Measurements from ENCODE around the gene MAD1L1. TPM values are rescaled to one million over a fixed set of nuclear protein-coding genes. Genes with fewer than 3 reads are reported as not detected.

MAD1L1 gene
- total RNA-seq, 3 donors from 2014 or later: 25.3 to 31.2 (median 26.2) TPM

GRCh38 chr7:2114052-2114451 is 118.7 kb downstream of the MAD1L1 start:
- Histone ChIP-seq H3K4me3 (no peak overlapping the region), H3K36me3 (ENCODE audit: low read depth) (no peaks in the 10 kb centered on the region), H3K9me3 (no peaks in the 10 kb centered on the region), H3K4me1 (ENCODE audit: low read depth) (peaks cover 6% of the 10 kb centered on the region)
- DNase-seq (no peak), ATAC-seq (no peak)
- no peak for TF ChIP-seq CTCF (IDR thresholded peaks at IDR 0.05)
- intact Hi-C loops (cut with DNase I, micrococcal nuclease): no loop called here

DNA sequence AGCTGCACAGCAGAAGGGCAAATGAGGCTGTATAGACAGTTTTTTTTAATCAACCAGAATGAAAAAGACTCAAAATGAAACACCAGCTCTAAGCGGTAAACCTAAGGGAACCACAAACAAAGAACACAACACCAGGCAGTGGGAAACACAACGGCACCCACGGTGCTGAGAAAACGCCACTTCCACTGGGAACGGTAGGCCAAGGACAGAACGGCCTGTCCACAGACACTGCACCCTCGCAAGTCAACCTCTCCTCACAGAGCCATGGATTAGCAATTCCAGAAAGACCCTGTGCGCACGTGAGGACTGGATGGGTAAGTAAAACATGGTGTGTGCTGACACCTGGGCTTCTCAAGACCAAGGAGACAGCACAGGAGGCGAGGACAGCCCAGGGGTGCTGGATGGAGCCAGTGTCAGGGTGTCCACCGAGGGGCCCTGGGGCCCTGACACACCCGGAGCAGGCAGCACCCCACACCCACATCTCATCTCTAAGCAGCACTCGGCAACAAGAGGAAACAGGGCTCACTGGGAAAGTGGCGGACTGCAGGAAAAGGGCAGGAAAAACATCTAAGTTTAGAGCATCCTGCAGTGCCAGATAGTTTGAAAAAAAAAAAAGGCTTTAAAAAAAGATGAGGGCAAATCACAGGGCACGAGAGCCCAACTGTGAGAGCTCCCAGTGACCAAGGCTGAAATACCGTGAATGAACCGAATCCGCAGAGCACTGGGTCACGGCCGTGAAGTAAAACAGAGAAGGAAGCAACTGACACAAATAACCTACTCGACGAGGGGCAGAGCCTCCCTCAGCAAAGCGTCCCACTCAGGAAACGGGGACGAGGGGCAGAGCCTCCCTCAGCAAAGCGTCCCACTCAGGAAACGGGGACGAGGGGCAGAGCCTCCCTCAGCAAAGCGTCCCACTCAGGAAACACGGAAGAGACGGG is 120.2 kb downstream of the MAD1L1 start:
- Histone ChIP-seq H3K4me3 (no peak overlapping the region), H3K9me3 (no peaks in the 10 kb centered on the region), H3K36me3 (ENCODE audit: low read depth) (no peaks in the 10 kb centered on the region), H3K4me1 (ENCODE audit: low read depth) (peaks cover 6% of the 10 kb centered on the region)
- intact Hi-C loops (cut with DNase I, micrococcal nuclease): no loop called here
- TF ChIP-seq CTCF (IDR thresholded peaks at IDR 0.05): no peak
- DNase-seq (no peak), ATAC-seq (no peak)

DNA sequence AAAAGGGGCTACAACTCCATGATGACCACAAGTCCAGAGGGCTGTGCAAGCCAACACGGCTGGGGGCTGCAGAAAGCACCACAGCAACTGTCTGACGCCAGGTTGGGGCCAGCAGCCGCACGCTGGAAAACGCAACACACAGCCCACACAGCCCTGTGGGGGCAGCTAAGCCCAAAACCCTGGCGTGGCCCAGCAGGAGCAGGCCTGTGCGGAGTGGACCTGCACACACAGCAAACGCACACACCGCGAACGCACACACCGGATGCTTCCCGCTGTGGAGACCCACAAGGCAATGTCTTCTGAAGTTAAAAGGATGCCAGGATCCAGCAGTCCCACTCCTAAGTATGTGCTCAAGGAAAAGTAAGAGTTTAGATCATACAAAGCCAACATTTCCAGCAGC is 121.2 kb downstream of the MAD1L1 start:
- DNase-seq (no peak), ATAC-seq (no peak)
- intact Hi-C loops (cut with DNase I, micrococcal nuclease): no loop called here
- no peak for TF ChIP-seq CTCF (IDR thresholded peaks at IDR 0.05)
- Histone ChIP-seq H3K4me1 (ENCODE audit: low read depth) (peaks cover 6% of the 10 kb centered on the region), H3K4me3 (no peak overlapping the region), H3K36me3 (ENCODE audit: low read depth) (no peaks in the 10 kb centered on the region), H3K9me3 (no peaks in the 10 kb centered on the region)

DNA sequence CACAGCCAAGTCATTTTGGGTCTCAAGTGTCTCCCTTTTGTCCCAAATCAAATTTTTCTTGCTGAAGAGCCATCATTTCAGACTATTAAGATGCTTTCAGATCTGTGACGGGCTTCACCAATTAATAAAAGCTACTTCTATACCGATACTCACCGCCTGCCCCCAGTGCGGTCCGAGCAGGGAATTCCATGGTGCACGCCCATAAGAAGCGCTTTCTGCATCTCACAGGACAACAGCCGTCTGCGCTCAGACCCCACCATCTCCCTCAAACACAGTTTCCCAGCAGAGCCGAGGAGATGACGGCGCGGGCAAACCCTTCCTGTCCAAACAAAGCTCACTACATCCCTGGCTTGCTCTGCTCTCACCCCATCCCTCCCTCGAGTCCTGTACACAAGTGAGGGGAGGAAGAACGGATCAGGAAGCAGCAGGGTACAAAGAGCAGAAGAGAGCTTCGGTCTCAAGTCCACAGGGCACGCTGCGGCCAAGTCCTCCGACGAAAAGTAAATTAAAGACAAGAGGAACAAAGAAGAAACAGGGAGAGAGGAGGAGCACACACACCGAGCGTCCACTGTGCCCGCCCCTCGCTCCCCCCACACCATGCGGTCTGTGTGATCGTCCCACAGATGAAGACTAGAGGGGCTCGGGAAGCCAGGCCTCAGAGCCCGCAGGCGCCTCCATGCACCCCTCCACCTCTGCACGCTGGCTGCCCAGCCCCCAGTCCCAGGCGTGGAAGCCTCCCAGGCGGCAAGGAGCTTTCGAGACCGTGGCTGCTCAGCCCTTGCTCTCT is 121.9 kb downstream of the MAD1L1 start:
- intact Hi-C loops (cut with DNase I, micrococcal nuclease): no loop called here
- ATAC-seq: peak; percentile 85
- Histone ChIP-seq H3K4me1 (ENCODE audit: low read depth) (peaks cover 6% of the 10 kb centered on the region), H3K9me3 (no peaks in the 10 kb centered on the region), H3K36me3 (ENCODE audit: low read depth) (no peaks in the 10 kb centered on the region), H3K4me3 (no peak overlapping the region)
- no peak for TF ChIP-seq CTCF (IDR thresholded peaks at IDR 0.05)
- peak in 2 of 3 donors; percentile 52 to 55 for DNase-seq

- Histone ChIP-seq H3K4me1 (ENCODE audit: low read depth) (peaks cover 6% of the 10 kb centered on the region), H3K36me3 (ENCODE audit: low read depth) (no peaks in the 10 kb centered on the region), H3K9me3 (no peaks in the 10 kb centered on the region), H3K4me3 (no peak overlapping the region)
- peak; percentile 64 for ATAC-seq
- no peak for TF ChIP-seq CTCF (IDR thresholded peaks at IDR 0.05)
- intact Hi-C loops (cut with DNase I, micrococcal nuclease): loop anchor here in 1 of 2 donors (10.0 kb wide), 1 partner anchor 95 kb away; no protein-coding TSS in a partner anchor
- DNase-seq: no peak
These were observed 122.7 kb downstream of the MAD1L1 start for GRCh38 chr7:2109936-2110609.
